ENCODE data around the gene ZFYVE9. TPM values are rescaled to one million over a fixed set of nuclear protein-coding genes. Genes with fewer than 3 reads are reported as not detected.

ZFYVE9 gene
- total RNA-seq, 1 experiment from 2014 or later, result 14.2 TPM

DNA sequence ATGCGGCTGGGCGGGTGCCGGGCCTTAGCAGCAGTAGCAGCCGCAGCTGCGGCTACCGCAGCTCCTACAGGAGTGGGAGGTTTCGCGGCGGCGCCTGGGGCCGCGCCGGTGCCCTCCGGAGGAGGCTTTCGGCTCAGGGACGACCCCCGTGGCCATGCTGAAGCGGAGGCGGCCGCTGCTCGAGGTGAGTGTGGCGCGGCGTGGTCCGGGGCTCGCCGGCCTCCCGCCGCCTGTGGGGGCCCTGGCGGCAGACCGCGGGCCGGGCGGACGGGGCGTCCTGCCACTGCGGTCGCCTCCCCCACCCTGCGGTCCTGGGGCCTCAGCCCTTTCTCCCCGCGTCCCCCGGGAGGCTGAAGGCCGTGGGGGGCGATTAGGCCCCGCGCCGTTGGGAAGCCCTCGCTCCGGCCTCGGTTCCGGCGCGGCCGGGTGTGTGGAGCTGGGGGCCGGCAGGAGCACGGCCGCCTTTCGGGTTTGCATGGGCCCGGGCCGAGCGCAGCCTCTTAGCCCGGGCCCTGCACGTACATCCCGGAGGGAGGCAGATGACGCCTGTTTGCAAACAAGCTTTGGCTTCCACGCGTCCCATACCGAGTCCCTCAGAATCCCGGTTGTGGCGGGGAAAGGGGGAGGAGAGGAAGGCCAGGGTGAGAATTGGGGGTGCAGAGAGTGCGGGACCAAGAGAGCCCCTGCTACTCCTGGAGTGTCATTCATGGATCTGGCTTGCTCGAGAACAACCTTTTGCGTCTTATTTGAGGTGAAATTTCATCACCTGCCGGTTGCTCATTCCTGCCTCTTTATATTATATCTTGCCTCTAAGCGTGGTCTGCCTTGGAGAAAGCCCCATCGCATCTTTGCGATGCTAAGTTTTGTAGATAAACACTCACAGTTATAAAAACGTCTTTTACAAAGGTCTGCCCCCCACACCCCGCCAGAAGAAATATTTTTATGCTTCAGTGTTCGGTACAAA, 613 bp downstream of the ZFYVE9 start:
- no peaks in the 10 kb centered on the region for H3K9me2 ChIP-seq (ENCODE audit: insufficient read depth)
- no peaks in the 10 kb centered on the region for H3K9me3 ChIP-seq (ENCODE audit: control insufficient read depth in 1 of 2, insufficient read depth in 1 of 2, low read depth in 1 of 2, low read length in 2 of 2)
- intact Hi-C loops (cut with micrococcal nuclease), result loop anchor here (5.0 kb wide), 2 partner anchors 150 to 205 kb away; no protein-coding TSS in a partner anchor
- H3K4me2 ChIP-seq (ENCODE audit: low read length), result peak overlapping the region; percentile 78
- H3K36me3 ChIP-seq (ENCODE audit: control insufficient read depth in 1 of 2, insufficient read depth in 2 of 2, low read length in 2 of 2), result no peaks in the 10 kb centered on the region
- 0 out of 2 replicates have a peak, but pooled peaks have one; percentile 25 for TF ChIP-seq POLR2AphosphoS5 (IDR thresholded peaks at IDR 0.05; ENCODE audit: low read depth, low read length)
- TF ChIP-seq, protein P1, sequence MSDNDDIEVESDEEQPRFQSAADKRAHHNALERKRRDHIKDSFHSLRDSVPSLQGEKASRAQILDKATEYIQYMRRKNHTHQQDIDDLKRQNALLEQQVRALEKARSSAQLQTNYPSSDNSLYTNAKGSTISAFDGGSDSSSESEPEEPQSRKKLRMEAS (IDR thresholded peaks at IDR 0.05), result peak; percentile 3; the same call in 1 of the 2 replicates
- TF ChIP-seq ZFX (IDR thresholded peaks at IDR 0.05), result peak; percentile 98
- TF ChIP-seq JUND (IDR thresholded peaks at IDR 0.05), result no peak; the same call in 1 of the 2 replicates
- H3K79me2 ChIP-seq (ENCODE audit: insufficient read depth, low read length), result peaks cover 54% of the 10 kb centered on the region
- DNase-seq (ENCODE audit: low read depth, low spot score), result no peak
- no TSS peak for BruUV-seq (replicated peaks)
- ChIA-PET CTCF (no interaction called here), RAD21 (ENCODE audit: low non-redundant PET in 1 of 2, low total read pairs in 2 of 2, uncharacterized antibody in 2 of 2, unreplicated experiment in 2 of 2) (no interaction called here), POLR2A (no interaction called here)
- H3K4me1 ChIP-seq (ENCODE audit: control insufficient read depth in 1 of 2, insufficient read depth in 2 of 2, low read length in 2 of 2), result peaks cover 10 to 30% of the 10 kb centered on the region in 2 experiments; a peak in 3 of 4 replicates
- no peaks in the 10 kb centered on the region for H3K27me3 ChIP-seq (ENCODE audit: insufficient read depth, low read length)
- H3K9ac ChIP-seq (ENCODE audit: low read length), result peak overlapping the region; percentile 87
- H3K27ac ChIP-seq (ENCODE audit: low read depth, low read length), result peak overlapping the region; percentile 91
- no peak overlapping the region for H2AFZ ChIP-seq (ENCODE audit: low read depth, low read length, poor library complexity, severe bottlenecking)
- ATAC-seq, result peak; percentile 67
- H4K20me1 ChIP-seq (ENCODE audit: insufficient read depth), result no peaks in the 10 kb centered on the region
- peak overlapping the region; percentile 78 to 87 for H3K4me3 ChIP-seq (replicated peaks in 1 of 2; ENCODE audit: low read depth in 1 of 2, low read length in 2 of 2)

DNA sequence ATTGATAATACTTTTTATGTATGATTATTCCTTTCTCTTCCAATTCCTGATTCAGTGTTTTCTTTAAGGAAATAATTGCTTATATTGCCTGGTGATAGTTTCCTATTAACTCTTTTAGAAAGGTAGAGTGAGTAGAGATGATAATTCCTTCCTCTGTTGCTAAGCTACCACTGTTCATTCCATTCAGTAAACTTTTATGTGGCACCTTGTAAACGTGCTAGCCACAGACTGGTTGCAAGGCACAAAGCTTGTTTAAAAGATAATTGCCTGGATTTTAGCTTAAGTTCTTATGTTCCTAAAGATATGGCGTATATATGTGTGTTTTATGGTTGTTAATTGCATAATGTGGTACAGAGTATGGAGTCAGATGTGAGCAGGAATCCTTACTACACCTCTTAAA, 3.2 kb downstream of the ZFYVE9 start:
- Histone ChIP-seq H3K4me2 (ENCODE audit: low read length) (no peak overlapping the region), H4K20me1 (ENCODE audit: insufficient read depth) (0 out of 2 replicates have a peak, but pooled peaks cover 1% of the 10 kb centered on the region), H3K9me3 (ENCODE audit: control insufficient read depth in 1 of 2, insufficient read depth in 1 of 2, low read depth in 1 of 2, low read length in 2 of 2) (no peaks in the 10 kb centered on the region), H3K27ac (ENCODE audit: low read depth, low read length) (no peak overlapping the region), H3K36me3 (ENCODE audit: control insufficient read depth in 1 of 2, insufficient read depth in 2 of 2, low read length in 2 of 2) (no peaks in the 10 kb centered on the region), H3K4me1 (ENCODE audit: control insufficient read depth in 1 of 2, insufficient read depth in 2 of 2, low read length in 2 of 2) (peaks cover 10 to 21% of the 10 kb centered on the region in 2 experiments; a peak in 3 of 4 replicates), H3K27me3 (ENCODE audit: insufficient read depth, low read length) (no peaks in the 10 kb centered on the region), H3K4me3 (replicated peaks in 1 of 2; ENCODE audit: low read depth in 1 of 2, low read length in 2 of 2) (no peak overlapping the region), H3K9me2 (ENCODE audit: insufficient read depth) (no peaks in the 10 kb centered on the region), H3K79me2 (ENCODE audit: insufficient read depth, low read length) (peaks cover 81% of the 10 kb centered on the region), H2AFZ (ENCODE audit: low read depth, low read length, poor library complexity, severe bottlenecking) (no peak overlapping the region), H3K9ac (ENCODE audit: low read length) (no peak overlapping the region)
- ChIA-PET POLR2A (no interaction called here), RAD21 (ENCODE audit: low non-redundant PET in 1 of 2, low total read pairs in 2 of 2, uncharacterized antibody in 2 of 2, unreplicated experiment in 2 of 2) (no interaction called here), CTCF (no interaction called here)
- TF ChIP-seq, protein P2, sequence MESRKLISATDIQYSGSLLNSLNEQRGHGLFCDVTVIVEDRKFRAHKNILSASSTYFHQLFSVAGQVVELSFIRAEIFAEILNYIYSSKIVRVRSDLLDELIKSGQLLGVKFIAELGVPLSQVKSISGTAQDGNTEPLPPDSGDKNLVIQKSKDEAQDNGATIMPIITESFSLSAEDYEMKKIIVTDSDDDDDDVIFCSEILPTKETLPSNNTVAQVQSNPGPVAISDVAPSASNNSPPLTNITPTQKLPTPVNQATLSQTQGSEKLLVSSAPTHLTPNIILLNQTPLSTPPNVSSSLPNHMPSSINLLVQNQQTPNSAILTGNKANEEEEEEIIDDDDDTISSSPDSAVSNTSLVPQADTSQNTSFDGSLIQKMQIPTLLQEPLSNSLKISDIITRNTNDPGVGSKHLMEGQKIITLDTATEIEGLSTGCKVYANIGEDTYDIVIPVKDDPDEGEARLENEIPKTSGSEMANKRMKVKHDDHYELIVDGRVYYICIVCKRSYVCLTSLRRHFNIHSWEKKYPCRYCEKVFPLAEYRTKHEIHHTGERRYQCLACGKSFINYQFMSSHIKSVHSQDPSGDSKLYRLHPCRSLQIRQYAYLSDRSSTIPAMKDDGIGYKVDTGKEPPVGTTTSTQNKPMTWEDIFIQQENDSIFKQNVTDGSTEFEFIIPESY (IDR thresholded peaks at IDR 0.05; ENCODE audit: extremely low read depth, insufficient replicate concordance, low read length), result no peak
- TF ChIP-seq, protein P1 (IDR thresholded peaks at IDR 0.05), result no peak
- no peak for TF ChIP-seq ZNF274 (IDR thresholded peaks at IDR 0.05; ENCODE audit: low read depth, low read length)
- no peak for TF ChIP-seq ELF1 (IDR thresholded peaks at IDR 0.05; ENCODE audit: borderline replicate concordance, low read depth)
- no peak for TF ChIP-seq EGR1 (IDR thresholded peaks at IDR 0.05; ENCODE audit: low read depth)
- no peak for TF ChIP-seq TCF7L2 (IDR thresholded peaks at IDR 0.05; ENCODE audit: borderline replicate concordance, extremely low read depth, insufficient read depth, insufficient read length)
- no peak for TF ChIP-seq SP1 (IDR thresholded peaks at IDR 0.05; ENCODE audit: low read depth)
- TF ChIP-seq, protein P3, sequence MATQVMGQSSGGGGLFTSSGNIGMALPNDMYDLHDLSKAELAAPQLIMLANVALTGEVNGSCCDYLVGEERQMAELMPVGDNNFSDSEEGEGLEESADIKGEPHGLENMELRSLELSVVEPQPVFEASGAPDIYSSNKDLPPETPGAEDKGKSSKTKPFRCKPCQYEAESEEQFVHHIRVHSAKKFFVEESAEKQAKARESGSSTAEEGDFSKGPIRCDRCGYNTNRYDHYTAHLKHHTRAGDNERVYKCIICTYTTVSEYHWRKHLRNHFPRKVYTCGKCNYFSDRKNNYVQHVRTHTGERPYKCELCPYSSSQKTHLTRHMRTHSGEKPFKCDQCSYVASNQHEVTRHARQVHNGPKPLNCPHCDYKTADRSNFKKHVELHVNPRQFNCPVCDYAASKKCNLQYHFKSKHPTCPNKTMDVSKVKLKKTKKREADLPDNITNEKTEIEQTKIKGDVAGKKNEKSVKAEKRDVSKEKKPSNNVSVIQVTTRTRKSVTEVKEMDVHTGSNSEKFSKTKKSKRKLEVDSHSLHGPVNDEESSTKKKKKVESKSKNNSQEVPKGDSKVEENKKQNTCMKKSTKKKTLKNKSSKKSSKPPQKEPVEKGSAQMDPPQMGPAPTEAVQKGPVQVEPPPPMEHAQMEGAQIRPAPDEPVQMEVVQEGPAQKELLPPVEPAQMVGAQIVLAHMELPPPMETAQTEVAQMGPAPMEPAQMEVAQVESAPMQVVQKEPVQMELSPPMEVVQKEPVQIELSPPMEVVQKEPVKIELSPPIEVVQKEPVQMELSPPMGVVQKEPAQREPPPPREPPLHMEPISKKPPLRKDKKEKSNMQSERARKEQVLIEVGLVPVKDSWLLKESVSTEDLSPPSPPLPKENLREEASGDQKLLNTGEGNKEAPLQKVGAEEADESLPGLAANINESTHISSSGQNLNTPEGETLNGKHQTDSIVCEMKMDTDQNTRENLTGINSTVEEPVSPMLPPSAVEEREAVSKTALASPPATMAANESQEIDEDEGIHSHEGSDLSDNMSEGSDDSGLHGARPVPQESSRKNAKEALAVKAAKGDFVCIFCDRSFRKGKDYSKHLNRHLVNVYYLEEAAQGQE (IDR thresholded peaks at IDR 0.05; ENCODE audit: low read depth), result no peak
- no peak for TF ChIP-seq CEBPB (IDR thresholded peaks at IDR 0.05; ENCODE audit: low read depth)
- ATAC-seq (no peak), DNase-seq (ENCODE audit: low read depth, low spot score) (no peak)
- intact Hi-C loops (cut with micrococcal nuclease), result no loop called here
- BruUV-seq (replicated peaks), result no TSS peak

Measured in HCT116 (cell line).